HepG2 (cell line): ENCODE results near the gene SLC25A23. TPM values are rescaled to one million over a fixed set of nuclear protein-coding genes. Genes with fewer than 3 reads are reported as not detected.

ENCODE experiments used
- BRF2 ChIP-seq: sonication (generic); formaldehyde crosslinking; IDR thresholded peaks from 2 replicates; pipeline ENCODE4 v1.8.1; 2022; ENCODE audit warnings: mild to moderate bottlenecking, missing genetic modification reagents
- CCAR2 ChIP-seq: fragments of 200-400 bp; formaldehyde crosslinking; optimal IDR thresholded peaks from 2 replicates; pipeline ENCODE3; 2018; ENCODE audit warnings: low read depth, mild to moderate bottlenecking, low read length, moderate library complexity
- DNMT1 ChIP-seq: sonication (generic); formaldehyde crosslinking; IDR thresholded peaks from 2 replicates; pipeline ENCODE4 v1.5.1; 2020; ENCODE audit warnings: mild to moderate bottlenecking, missing genetic modification reagents
- HNRNPL ChIP-seq: fragments of 200-400 bp; formaldehyde crosslinking; IDR thresholded peaks from 2 replicates; pipeline ENCODE4 v1.6.1; 2017; ENCODE audit warnings: mild to moderate bottlenecking, low read depth, low read length
- KDM5B ChIP-seq: sonication (generic); formaldehyde crosslinking; IDR thresholded peaks from 2 replicates; pipeline ENCODE4 v1.4.0; 2020; ENCODE audit warnings: missing genetic modification reagents, mild to moderate bottlenecking, borderline replicate concordance
- REXO4 ChIP-seq: sonication (generic); formaldehyde crosslinking; IDR thresholded peaks from 2 replicates; pipeline ENCODE4 v1.8.0; 2022; ENCODE audit warnings: missing genetic modification reagents, mild to moderate bottlenecking, borderline replicate concordance
- RFXAP ChIP-seq: sonication (generic); formaldehyde crosslinking; IDR thresholded peaks from 2 replicates; pipeline ENCODE4 v1.4.0; 2020; ENCODE audit warnings: missing genetic modification reagents, borderline replicate concordance
- STAG1 ChIP-seq: sonication (generic); formaldehyde crosslinking; IDR thresholded peaks from 2 replicates; pipeline ENCODE4 v1.4.0; 2020; ENCODE audit warnings: missing genetic modification reagents
- STAT5B ChIP-seq: sonication (generic); formaldehyde crosslinking; IDR thresholded peaks from 2 replicates; pipeline ENCODE4 v1.4.0; 2020; ENCODE audit warnings: missing genetic modification reagents
- TAF15 ChIP-seq: fragments of 200-400 bp; formaldehyde crosslinking; IDR thresholded peaks from one replicate; pipeline ENCODE4 v1.6.1; 2018; ENCODE audit warnings: mild to moderate bottlenecking, low read depth, low read length; ENCODE audit not compliant: poor library complexity, severe bottlenecking
- ZNF260 ChIP-seq: sonication (generic); formaldehyde crosslinking; IDR thresholded peaks from 2 replicates; pipeline ENCODE4 v1.4.0; 2020; ENCODE audit warnings: missing genetic modification reagents, low read depth, mild to moderate bottlenecking, borderline replicate concordance
- ZNF430 ChIP-seq: sonication (generic); formaldehyde crosslinking; IDR thresholded peaks from 2 replicates; pipeline ENCODE4 v1.9.0; 2021; ENCODE audit warnings: mild to moderate bottlenecking, missing genetic modification reagents
- ZNF569 ChIP-seq: sonication (generic); formaldehyde crosslinking; IDR thresholded peaks from 2 replicates; pipeline ENCODE4 v1.5.0; 2020; ENCODE audit warnings: mild to moderate bottlenecking, missing genetic modification reagents, moderate library complexity, borderline replicate concordance
- ZNF615 ChIP-seq: sonication (generic); formaldehyde crosslinking; IDR thresholded peaks from 2 replicates; pipeline ENCODE4 v1.5.0; 2020; ENCODE audit warnings: mild to moderate bottlenecking, missing genetic modification reagents, borderline replicate concordance
- ZNF644 ChIP-seq: IDR thresholded peaks from 2 replicates; pipeline ENCODE4 v1.6.1; 2016; ENCODE audit warnings: low read depth
- ZNF776 ChIP-seq: sonication (generic); formaldehyde crosslinking; IDR thresholded peaks from 2 replicates; pipeline ENCODE4 v1.4.0; 2020; ENCODE audit warnings: mild to moderate bottlenecking, missing genetic modification reagents
- ZSCAN22 ChIP-seq: sonication (generic); formaldehyde crosslinking; IDR thresholded peaks from 2 replicates; pipeline ENCODE4 v1.4.0; 2020; ENCODE audit warnings: mild to moderate bottlenecking, missing genetic modification reagents
- polyA plus RNA-seq, 8 experiments: library from polyadenylated mRNA; depleted of rRNA in 3 of 8; stranded (reverse) in 7 of 8; unstranded in 1 of 8; fragments of >200 nt; fragmentation: Illumina TruSeq in 4 of 8; extraction: Trizol in 4 of 8; gene quantifications; 2 replicates each; pipeline versions ENCODE4 v1.2.1 to v1.2.3, GENCODE V29; 2011 to 2016; ENCODE audit warnings: low read depth in 4 of 8, missing spikeins in 1 of 8, mixed read lengths in 1 of 8; ENCODE audit not compliant: insufficient read depth in 1 of 8
- total RNA-seq, 5 experiments: library from RNA; depleted of rRNA; stranded (reverse); fragments of >200 nt; fragmentation: Illumina TruSeq; extraction: Trizol; gene quantifications; 2 replicates each; pipeline ENCODE4 v1.2.3, GENCODE V29; 2016; ENCODE audit warnings: low read depth in 1 of 5
- TF ChIP-seq, protein P1 (sequence below): sonication (generic); formaldehyde crosslinking; IDR thresholded peaks from 2 replicates; pipeline ENCODE4 v1.8.0; 2022; ENCODE audit warnings: missing genetic modification reagents, mild to moderate bottlenecking, moderate library complexity, borderline replicate concordance
- TF ChIP-seq, protein P2 (sequence below): sonication (generic); formaldehyde crosslinking; IDR thresholded peaks from 2 replicates; pipeline ENCODE4 v1.4.0; 2020; ENCODE audit warnings: missing genetic modification reagents, borderline replicate concordance
- TF ChIP-seq, protein P3 (sequence below): sonication (generic); formaldehyde crosslinking; IDR thresholded peaks from 2 replicates; pipeline ENCODE4 v1.5.0; 2020; ENCODE audit warnings: mild to moderate bottlenecking, low read depth, missing genetic modification reagents, borderline replicate concordance
- TF ChIP-seq, protein P4 (sequence below): sonication (generic); formaldehyde crosslinking; conservative IDR thresholded peaks from 2 replicates; pipeline ENCODE4 v1.8.0; 2022; ENCODE audit warnings: missing genetic modification reagents

SLC25A23 gene
- total and polyA plus RNA-seq, 2 of the 13 experiments (the other 11 are each of a cell fraction or from before 2014, with no cell fraction given), result 12.4 to 15.2 TPM

DNA sequence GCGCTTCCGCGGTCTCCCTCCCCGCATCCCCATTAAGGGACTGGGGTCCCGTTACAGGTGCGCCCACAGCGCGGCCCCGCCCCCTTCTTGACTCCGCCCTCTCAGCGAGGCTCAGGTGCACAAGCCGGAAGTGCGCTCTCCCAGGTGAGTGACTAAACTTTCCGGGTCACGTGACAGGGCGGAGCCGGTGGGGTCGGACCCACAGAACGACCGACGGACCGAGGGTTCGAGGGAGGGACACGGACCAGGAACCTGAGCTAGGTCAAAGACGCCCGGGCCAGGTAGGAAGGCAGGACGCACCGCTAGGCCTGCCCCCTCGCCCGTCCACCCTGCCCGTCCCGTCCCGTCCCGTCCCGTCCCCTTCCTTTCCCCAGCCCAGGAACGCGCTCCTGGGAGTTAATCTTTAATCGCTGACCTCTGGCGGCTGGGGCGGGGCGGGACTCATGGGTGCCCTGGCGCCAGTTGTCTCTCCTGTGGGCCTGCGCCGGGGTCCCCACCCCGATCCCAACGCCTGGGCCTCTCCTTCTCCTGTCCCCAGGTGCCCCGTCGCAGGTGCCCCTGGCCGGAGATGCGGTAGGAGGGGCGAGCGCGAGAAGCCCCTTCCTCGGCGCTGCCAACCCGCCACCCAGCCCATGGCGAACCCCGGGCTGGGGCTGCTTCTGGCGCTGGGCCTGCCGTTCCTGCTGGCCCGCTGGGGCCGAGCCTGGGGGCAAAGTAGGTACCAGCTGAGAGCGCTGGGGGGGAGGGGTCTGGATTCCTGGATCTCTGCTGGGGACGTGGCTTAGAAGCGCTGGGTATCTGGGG is 4.7 kb upstream of the SLC25A23 start, which contains the start of gene CRB3 (continued):
- TF ChIP-seq, protein P1, sequence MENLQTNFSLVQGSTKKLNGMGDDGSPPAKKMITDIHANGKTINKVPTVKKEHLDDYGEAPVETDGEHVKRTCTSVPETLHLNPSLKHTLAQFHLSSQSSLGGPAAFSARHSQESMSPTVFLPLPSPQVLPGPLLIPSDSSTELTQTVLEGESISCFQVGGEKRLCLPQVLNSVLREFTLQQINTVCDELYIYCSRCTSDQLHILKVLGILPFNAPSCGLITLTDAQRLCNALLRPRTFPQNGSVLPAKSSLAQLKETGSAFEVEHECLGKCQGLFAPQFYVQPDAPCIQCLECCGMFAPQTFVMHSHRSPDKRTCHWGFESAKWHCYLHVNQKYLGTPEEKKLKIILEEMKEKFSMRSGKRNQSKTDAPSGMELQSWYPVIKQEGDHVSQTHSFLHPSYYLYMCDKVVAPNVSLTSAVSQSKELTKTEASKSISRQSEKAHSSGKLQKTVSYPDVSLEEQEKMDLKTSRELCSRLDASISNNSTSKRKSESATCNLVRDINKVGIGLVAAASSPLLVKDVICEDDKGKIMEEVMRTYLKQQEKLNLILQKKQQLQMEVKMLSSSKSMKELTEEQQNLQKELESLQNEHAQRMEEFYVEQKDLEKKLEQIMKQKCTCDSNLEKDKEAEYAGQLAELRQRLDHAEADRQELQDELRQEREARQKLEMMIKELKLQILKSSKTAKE, result no peak
- no peak for TF ChIP-seq ZNF260 (CRISPR knock-in tag)
- no peak for TF ChIP-seq TAF15
- TF ChIP-seq ZNF569 (CRISPR knock-in tag), result 0 out of 2 replicates have a peak, but pooled peaks have one; percentile 55
- TF ChIP-seq STAT5B (CRISPR knock-in tag), result no peak
- no peak for TF ChIP-seq DNMT1 (CRISPR knock-in tag)
- TF ChIP-seq ZNF615, result no peak
- TF ChIP-seq REXO4 (CRISPR knock-in tag), result no peak
- TF ChIP-seq CCAR2, result no peak
- peak; percentile 14; the same call in 1 of the 2 replicates for TF ChIP-seq KDM5B
- no peak for TF ChIP-seq ZNF430 (CRISPR knock-in tag)
- TF ChIP-seq RFXAP (CRISPR knock-in tag), result no peak
- TF ChIP-seq ZSCAN22 (CRISPR knock-in tag), result no peak
- no peak for TF ChIP-seq STAG1 (CRISPR knock-in tag)
- TF ChIP-seq, protein P2, sequence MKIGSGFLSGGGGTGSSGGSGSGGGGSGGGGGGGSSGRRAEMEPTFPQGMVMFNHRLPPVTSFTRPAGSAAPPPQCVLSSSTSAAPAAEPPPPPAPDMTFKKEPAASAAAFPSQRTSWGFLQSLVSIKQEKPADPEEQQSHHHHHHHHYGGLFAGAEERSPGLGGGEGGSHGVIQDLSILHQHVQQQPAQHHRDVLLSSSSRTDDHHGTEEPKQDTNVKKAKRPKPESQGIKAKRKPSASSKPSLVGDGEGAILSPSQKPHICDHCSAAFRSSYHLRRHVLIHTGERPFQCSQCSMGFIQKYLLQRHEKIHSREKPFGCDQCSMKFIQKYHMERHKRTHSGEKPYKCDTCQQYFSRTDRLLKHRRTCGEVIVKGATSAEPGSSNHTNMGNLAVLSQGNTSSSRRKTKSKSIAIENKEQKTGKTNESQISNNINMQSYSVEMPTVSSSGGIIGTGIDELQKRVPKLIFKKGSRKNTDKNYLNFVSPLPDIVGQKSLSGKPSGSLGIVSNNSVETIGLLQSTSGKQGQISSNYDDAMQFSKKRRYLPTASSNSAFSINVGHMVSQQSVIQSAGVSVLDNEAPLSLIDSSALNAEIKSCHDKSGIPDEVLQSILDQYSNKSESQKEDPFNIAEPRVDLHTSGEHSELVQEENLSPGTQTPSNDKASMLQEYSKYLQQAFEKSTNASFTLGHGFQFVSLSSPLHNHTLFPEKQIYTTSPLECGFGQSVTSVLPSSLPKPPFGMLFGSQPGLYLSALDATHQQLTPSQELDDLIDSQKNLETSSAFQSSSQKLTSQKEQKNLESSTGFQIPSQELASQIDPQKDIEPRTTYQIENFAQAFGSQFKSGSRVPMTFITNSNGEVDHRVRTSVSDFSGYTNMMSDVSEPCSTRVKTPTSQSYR (CRISPR knock-in tag), result no peak
- no peak for TF ChIP-seq ZNF644 (CRISPR knock-in tag)
- TF ChIP-seq, protein P3, sequence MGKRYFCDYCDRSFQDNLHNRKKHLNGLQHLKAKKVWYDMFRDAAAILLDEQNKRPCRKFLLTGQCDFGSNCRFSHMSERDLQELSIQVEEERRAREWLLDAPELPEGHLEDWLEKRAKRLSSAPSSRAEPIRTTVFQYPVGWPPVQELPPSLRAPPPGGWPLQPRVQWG (CRISPR knock-in tag), result no peak
- 0 out of 2 replicates have a peak, but pooled peaks have one; percentile 15 for TF ChIP-seq ZNF776 (CRISPR knock-in tag)
- TF ChIP-seq, protein P4, sequence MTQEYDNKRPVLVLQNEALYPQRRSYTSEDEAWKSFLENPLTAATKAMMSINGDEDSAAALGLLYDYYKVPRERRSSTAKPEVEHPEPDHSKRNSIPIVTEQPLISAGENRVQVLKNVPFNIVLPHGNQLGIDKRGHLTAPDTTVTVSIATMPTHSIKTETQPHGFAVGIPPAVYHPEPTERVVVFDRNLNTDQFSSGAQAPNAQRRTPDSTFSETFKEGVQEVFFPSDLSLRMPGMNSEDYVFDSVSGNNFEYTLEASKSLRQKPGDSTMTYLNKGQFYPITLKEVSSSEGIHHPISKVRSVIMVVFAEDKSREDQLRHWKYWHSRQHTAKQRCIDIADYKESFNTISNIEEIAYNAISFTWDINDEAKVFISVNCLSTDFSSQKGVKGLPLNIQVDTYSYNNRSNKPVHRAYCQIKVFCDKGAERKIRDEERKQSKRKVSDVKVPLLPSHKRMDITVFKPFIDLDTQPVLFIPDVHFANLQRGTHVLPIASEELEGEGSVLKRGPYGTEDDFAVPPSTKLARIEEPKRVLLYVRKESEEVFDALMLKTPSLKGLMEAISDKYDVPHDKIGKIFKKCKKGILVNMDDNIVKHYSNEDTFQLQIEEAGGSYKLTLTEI (CRISPR knock-in tag), result no peak
- TF ChIP-seq BRF2, result no peak
- TF ChIP-seq HNRNPL, result no peak
